NK-92 treated with Interleukin-12 subunit alpha and Interleukin-12 subunit beta, amount 100 ng/mL, for 24 hours (cell line): ENCODE measurements around the gene TAPT1.
"Not testable (repeated sequence)": the region's sequence is repeated elsewhere in the genome, so short reads cannot be mapped to it uniquely, and the experiment has no call there.

Source experiments
- DNase-seq: peaks from one replicate; lab custom pipeline; 2025; lab: John Stamatoyannopoulos, UW

Gene TAPT1

GRCh38 chr4:16213121-16213520, 13.2 kb downstream of the TAPT1 start:
- no peak for DNase-seq

DNA sequence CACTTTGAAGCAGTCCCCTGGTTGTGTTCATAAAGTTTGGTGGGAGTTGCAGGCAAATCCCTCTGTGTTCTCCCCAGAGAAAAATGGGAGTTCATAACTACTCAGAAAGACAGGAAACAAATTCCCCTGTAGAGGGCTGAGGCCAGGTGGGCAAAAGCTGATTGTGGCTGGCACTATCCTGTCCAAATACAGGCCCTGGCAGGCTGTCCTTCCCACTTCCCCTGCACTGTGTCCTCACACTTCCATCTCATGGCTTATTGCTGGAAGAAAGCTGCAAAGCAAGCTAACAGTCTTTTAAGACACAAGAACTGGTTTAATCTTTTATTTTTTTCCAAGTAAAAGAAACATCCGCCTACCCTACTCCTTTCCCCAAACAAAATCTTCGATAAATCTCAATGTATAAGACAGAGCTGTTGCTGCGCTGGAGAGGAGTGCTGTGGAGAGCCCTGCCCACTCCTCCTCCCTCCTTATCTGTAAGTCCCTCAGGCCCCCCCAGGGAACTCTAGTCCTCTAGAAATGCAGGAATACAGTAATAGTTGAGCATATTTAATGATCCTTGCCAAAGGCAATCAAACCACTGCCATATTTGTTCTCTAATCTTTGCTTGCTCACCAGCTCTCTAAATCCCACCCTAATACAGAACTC, 14.0 kb downstream of the TAPT1 start:
- DNase-seq: no peak

GRCh38 chr4:16207409-16207808, 18.9 kb downstream of the TAPT1 start:
- DNase-seq: no peak

- no peak for DNase-seq
These were observed 19.4 kb downstream of the TAPT1 start for GRCh38 chr4:16206848-16207247.

DNA sequence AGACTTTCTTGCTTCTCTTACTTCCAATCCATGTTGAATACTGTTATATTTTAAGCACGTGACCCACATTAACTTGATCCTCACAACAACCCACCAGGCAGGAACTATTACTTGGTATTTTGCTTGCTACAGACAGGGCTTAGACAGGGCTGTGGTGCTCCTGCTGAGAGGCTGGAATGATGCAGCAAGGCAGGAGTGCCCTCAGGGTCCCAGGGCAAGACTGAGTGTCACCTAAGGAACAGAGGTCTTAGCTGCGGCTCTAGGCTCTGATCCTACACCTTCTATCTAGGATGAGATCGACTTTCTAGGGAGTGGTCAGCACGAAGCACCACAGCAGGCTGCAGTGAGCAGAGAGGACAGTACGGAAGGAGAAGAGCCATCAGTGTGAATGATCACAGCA, 20.0 kb downstream of the TAPT1 start:
- DNase-seq: no peak

GRCh38 chr4:16205298-16206164, 20.7 kb downstream of the TAPT1 start:
- DNase-seq: no peak

DNA sequence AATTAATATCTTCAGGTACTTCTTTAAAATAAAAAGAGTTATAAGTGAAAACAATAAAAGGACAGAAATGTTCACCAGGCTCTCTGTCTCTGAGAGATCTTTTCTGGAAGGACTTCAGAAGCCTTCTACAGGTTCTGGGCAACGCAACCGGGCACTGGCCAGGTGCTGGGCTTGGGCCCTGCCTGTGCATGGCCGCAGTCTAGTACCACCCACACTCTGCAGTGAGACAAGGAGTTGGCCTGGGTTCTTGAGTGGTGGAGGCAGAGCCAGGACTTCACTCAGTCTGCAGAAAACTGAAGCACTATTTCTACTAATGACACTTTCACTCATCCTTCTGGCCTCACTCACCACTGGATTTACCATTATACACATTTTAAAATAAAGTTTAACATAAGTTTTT, 21.8 kb downstream of the TAPT1 start:
- DNase-seq: no peak

DNA sequence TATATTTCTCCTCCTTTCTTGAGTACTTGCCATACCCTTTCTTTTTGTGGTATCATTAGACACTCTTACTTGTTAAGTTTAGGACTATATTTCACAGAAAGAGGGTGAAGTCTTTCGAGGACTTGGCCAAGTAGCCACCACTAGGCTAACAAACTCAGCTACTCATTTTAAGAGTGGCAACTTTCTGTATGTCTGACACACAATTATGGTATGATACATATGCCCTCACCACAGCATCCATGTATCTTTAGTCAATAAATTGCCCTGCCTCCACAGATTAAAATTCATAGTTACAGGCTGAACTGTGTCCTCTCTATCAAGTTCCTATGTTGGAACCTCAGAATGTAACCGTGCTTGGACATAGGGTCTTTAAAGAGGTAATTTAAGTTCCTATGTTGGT, 23.2 kb downstream of the TAPT1 start:
- DNase-seq: no peak

DNA sequence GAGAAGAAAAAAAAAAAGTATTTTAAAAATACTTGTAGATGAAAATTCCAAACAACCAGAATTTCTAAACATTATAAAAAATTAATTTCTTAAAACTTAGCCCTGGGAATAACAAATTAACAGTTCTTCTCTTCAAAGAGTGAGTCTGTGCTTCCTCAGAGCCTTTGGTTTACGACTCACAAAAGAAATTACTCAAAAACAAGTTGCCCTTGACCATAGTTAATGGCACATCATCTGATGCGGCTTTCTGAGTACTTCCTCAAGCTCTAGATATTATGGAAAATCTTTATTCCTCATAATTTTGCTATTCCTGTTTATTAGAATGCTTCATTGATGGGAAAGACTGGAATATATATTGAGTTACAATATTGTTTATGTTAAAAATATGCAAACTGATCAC, 23.7 kb downstream of the TAPT1 start:
- no peak for DNase-seq

DNA sequence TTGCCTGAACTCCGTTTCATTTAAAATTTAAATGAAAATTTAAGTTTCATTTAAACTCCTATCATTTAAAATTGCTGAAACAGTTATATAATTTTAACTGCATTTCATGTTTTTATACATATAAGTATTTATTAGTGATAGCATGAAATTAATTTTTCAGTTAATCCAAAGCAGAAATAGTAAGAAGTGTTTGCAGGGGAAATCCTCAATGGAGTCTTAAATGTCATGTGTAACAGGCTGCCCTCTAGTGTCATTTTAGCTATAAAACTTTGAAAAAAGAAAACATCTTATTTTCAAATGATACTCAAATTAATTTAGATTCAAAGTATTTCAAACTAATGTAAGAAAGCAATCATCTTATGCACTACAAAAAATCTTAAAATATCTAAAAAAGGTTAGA, 27.2 kb downstream of the TAPT1 start:
- no peak for DNase-seq

- no peak for DNase-seq
These were observed 28.2 kb downstream of the TAPT1 start for GRCh38 chr4:16197876-16198665.

GRCh38 chr4:16196482-16197393, 29.5 kb downstream of the TAPT1 start:
- no peak for DNase-seq

GRCh38 chr4:16195209-16195608, 31.1 kb downstream of the TAPT1 start:
- no peak for DNase-seq

GRCh38 chr4:16194798-16195197, 31.5 kb downstream of the TAPT1 start:
- not testable (repeated sequence) for DNase-seq

GRCh38 chr4:16194214-16194613, 32.1 kb downstream of the TAPT1 start:
- no peak for DNase-seq

DNA sequence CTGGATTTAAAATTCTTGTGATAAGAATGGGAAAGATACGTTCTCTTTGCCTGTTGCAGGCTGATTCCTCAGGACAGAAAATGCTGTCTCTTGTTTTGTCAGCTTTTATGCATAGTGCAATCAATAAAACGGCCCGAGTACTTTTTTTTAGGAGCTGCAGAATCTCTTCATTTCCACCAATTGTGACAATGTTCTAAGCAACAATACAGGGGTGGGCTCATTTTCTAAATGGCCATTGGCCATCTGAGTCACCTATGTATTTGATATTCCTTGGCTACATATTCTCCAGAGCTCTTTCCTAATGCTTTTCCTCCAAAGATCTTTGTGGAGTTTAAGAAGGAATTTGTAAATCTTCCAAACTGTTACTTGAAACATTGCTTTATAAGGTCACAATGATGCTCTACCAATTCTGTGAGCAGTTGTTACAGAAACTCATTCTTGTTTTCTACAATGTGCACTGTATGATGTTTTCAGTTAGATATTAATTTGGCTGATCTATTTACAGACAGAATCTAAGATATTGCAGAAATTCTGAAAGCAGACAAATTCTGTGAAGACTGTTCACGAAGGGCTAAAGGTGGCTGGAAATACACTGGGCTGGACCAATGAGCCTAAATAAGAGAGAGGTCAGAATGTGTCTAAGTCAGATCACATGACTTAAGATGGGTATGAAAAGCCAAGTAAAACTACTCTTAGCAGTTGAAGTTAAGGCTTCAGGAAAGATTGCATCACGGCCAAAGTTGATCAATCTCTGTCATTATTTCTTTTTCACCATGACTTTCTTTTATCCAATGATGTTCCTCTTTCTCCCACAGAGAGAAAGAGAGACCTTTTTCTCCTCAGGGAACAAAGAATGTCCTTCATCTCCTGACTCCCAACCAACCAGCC, 33.4 kb downstream of the TAPT1 start:
- DNase-seq: no peak

DNA sequence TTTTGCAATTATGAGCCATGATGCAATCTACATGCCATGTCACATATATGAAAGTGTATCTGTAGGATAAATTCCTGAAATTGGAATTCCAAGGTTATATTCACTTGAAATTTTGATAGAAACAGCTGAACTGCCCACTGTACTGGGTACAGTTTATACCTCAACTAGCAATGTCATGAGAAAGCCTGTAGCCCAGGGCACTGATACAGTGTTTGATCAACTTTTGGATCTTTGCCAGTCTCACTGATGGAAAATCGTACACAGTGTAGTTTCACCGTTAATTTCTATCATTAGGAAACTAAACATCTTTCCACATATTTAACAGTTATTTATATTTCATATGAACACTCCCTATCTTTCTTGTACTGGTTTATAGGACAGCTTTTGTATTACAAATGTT, 34.2 kb downstream of the TAPT1 start:
- DNase-seq: no peak

GRCh38 chr4:16187455-16187854, 38.8 kb downstream of the TAPT1 start:
- no peak for DNase-seq

DNA sequence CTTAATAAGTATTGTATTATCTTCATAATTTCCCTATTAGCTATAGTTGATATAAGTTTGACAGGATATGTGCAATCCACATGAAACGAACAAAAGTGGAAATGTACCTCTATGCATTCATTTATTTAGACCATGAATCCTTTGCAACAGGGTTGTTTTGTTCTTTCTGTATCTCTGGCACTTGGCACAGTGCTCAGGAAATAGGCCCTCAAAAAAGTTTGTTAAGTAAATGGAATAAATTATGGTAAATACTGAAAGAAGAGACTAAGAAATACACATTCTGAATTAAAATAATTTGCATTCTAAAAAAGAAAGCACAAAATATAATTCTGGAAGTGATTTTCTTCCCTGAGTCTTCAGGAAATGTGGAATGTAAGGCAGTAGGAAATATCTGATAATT, 39.3 kb downstream of the TAPT1 start:
- no peak for DNase-seq

DNA sequence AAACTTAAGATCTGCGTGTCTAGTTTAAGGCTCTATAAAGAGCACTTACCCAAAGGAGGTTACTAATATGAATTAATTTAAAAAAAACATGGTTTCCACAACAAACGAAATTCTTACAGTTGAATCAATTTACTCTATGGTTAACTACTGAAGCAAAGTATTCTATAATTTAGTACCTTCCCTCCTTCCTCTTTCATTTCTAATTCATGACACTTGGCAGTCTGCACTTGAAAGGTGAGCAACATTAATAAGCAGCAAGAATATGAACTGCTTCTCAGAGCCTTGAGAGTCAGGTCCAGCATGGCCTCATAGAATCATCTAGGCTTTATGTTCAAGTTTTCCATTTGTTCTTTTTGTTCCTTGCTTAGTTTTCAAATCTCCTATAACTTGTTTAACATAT, 42.7 kb downstream of the TAPT1 start:
- DNase-seq: no peak

- no peak for DNase-seq
These were observed 49.6 kb downstream of the TAPT1 start for GRCh38 chr4:16176621-16177020.
